GM18520 (cell line): ENCODE measurements around the gene CDX1.

Experiments used
- ATAC-seq: cut with Tn5 transposase; IDR thresholded peaks from one replicate; pipeline ENCODE4 v1.9.1; 2021; ENCODE audit not compliant: unreplicated experiment

The CDX1 gene

GRCh38 chr5:150181766-150182545 lies 15.4 kb downstream of the CDX1 start:
- no peak for ATAC-seq

GRCh38 chr5:150182774-150183173 lies 16.2 kb downstream of the CDX1 start:
- ATAC-seq, result no peak

- no peak for ATAC-seq
These were observed 16.9 kb downstream of the CDX1 start for GRCh38 chr5:150183436-150183835.

GRCh38 chr5:150184006-150184405 lies 17.4 kb downstream of the CDX1 start:
- no peak for ATAC-seq

GRCh38 chr5:150184990-150185912 lies 18.7 kb downstream of the CDX1 start:
- ATAC-seq, result no peak

- no peak for ATAC-seq
These were observed 19.6 kb downstream of the CDX1 start for GRCh38 chr5:150186137-150186536.

- ATAC-seq, result no peak
These were observed 20.3 kb downstream of the CDX1 start for GRCh38 chr5:150186897-150187296.

GRCh38 chr5:150188146-150188842 lies 21.7 kb downstream of the CDX1 start:
- ATAC-seq, result no peak

- no peak for ATAC-seq
These were observed 22.7 kb downstream of the CDX1 start for GRCh38 chr5:150189326-150189725.

- ATAC-seq, result no peak
These were observed 23.3 kb downstream of the CDX1 start, which contains the start of gene SLC6A7 for GRCh38 chr5:150189728-150190502. SLC6A7 (plus strand) TSS chr5:150190062; CDS start chr5:150190328, 266 bp downstream.

- ATAC-seq, result no peak
These were observed 24.0 kb downstream of the CDX1 start for GRCh38 chr5:150190503-150190979.

- no peak for ATAC-seq
These were observed 24.4 kb downstream of the CDX1 start for GRCh38 chr5:150190987-150191386.

GRCh38 chr5:150192462-150192861 lies 25.9 kb downstream of the CDX1 start:
- ATAC-seq, result no peak

GRCh38 chr5:150195736-150196485 lies 29.3 kb downstream of the CDX1 start:
- ATAC-seq, result no peak

GRCh38 chr5:150196514-150196913 lies 29.9 kb downstream of the CDX1 start:
- ATAC-seq, result no peak

- no peak for ATAC-seq
These were observed 30.4 kb downstream of the CDX1 start for GRCh38 chr5:150196986-150197385.

GRCh38 chr5:150197476-150197875 lies 30.9 kb downstream of the CDX1 start:
- no peak for ATAC-seq

GRCh38 chr5:150202501-150202900 lies 35.9 kb downstream of the CDX1 start:
- ATAC-seq, result no peak

GRCh38 chr5:150203832-150204589 lies 37.4 kb downstream of the CDX1 start:
- no peak for ATAC-seq
